Keratinocyte (primary cell): Measurements from ENCODE around the gene GASK1A.

Experiments
- EZH2 ChIP-seq: IDR thresholded peaks from one replicate; pipeline ENCODE4 v1.6.1; 2012; ENCODE audit warnings: inconsistent platforms, mild to moderate bottlenecking, low read length, moderate library complexity
- TF ChIP-seq, protein P1 (sequence below), 3 experiments: IDR thresholded peaks in 1 of 3; conservative IDR thresholded peaks in 1 of 3; optimal IDR thresholded peaks in 1 of 3; 2 replicates in 2 of 3; 3 replicates in 1 of 3; pipeline versions ENCODE3 to v1.5.1; 2011; ENCODE audit warnings: low read length in 3 of 3, mild to moderate bottlenecking in 3 of 3, moderate library complexity in 2 of 3, control low read depth in 1 of 3, inconsistent platforms in 1 of 3; ENCODE audit not compliant: insufficient read depth in 2 of 3; ENCODE audit errors: extremely low read depth in 1 of 3

DNA sequence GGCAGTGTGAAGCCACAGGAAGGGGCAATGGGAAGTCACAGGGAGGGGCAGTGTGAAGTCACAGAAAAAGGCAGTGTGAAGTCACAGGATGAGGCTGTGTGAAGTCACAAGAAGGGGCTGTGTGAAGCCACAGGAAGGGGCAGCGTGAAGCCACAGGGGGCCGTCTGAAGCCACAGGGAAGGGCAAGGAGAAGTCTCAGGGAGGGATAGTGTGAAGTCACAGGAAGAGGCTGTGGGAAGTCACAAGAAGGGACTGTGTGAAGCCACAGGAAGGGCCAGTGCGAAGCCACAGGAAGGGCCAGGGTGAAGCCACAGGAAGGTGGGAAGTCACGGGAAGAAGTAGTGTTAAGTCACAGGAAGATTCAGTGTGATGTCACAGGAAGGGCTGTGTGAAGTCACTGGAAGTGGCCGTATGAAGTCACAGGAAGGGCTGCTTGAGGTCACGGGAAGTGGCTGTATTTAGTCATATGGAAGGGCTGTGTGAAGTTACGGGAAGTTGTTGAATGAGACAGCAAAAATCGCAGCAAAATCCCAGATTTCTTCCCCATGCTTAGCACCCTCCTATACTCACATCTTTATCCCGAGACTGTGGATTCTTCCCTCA, 38.6 kb downstream of the GASK1A start:
- TF ChIP-seq, protein P1, sequence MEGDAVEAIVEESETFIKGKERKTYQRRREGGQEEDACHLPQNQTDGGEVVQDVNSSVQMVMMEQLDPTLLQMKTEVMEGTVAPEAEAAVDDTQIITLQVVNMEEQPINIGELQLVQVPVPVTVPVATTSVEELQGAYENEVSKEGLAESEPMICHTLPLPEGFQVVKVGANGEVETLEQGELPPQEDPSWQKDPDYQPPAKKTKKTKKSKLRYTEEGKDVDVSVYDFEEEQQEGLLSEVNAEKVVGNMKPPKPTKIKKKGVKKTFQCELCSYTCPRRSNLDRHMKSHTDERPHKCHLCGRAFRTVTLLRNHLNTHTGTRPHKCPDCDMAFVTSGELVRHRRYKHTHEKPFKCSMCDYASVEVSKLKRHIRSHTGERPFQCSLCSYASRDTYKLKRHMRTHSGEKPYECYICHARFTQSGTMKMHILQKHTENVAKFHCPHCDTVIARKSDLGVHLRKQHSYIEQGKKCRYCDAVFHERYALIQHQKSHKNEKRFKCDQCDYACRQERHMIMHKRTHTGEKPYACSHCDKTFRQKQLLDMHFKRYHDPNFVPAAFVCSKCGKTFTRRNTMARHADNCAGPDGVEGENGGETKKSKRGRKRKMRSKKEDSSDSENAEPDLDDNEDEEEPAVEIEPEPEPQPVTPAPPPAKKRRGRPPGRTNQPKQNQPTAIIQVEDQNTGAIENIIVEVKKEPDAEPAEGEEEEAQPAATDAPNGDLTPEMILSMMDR (optimal IDR thresholded peaks at IDR 0.05 in 1 of 3, IDR thresholded peaks at IDR 0.05 in 1 of 3, conservative IDR thresholded peaks at IDR 0.05 in 1 of 3; ENCODE audit: extremely low read depth in 1 of 3, insufficient read depth in 2 of 3, low read length in 3 of 3) = no peak
- no peak for TF ChIP-seq EZH2
